Brain microvascular endothelial cell (primary cell): ENCODE results near the gene DAB1.

Experiments
- DNase-seq: peaks from one replicate; pipeline ENCODE4 v3.0.0-alpha.2; 2020
- H3K27ac ChIP-seq: fragments of 250-450 bp; sonication (Bioruptor Pico); 2 replicates; pipeline ENCODE4 v1.5.1; 2020; ENCODE audit warnings: mild to moderate bottlenecking, moderate library complexity
- H3K27me3 ChIP-seq: fragments of 250-450 bp; sonication (Bioruptor Pico); replicated peaks from 2 replicates; pipeline ENCODE4 v1.5.1; 2020; ENCODE audit warnings: mild to moderate bottlenecking
- H3K36me3 ChIP-seq: fragments of 250-450 bp; sonication (Bioruptor Pico); replicated peaks from 2 replicates; pipeline ENCODE4 v1.5.1; 2020; ENCODE audit warnings: mild to moderate bottlenecking
- H3K4me3 ChIP-seq: 2 replicates; pipeline ENCODE4 v1.5.1; 2011; ENCODE audit warnings: low read depth, mild to moderate bottlenecking, control low read depth, low read length, moderate library complexity
- CTCF ChIP-seq: IDR thresholded peaks from 2 replicates; pipeline ENCODE4 v1.5.1; 2011; ENCODE audit warnings: low read depth, mild to moderate bottlenecking, moderate library complexity, low read length, control low read depth, inconsistent platforms; ENCODE audit errors: missing control alignments
- in situ Hi-C: cut with HindIII; loops from 2 replicates; pipeline ENCODE4 v1.10.0; 2017; ENCODE audit warnings: low sequenced_read_pairs, low pct_ligation_motif_present

Gene DAB1

GRCh38 chr1:56964349-56965017, 459.4 kb downstream of the DAB1 start:
- DNase-seq = no peak
- no peak for TF ChIP-seq CTCF
- Histone ChIP-seq H3K27ac (no peak overlapping the region), H3K4me3 (no peak overlapping the region), H3K27me3 (no peaks in the 10 kb centered on the region), H3K36me3 (no peaks in the 10 kb centered on the region)
- in situ Hi-C loops = no loop called here

- Histone ChIP-seq H3K4me3 (no peak overlapping the region), H3K27me3 (no peaks in the 10 kb centered on the region), H3K36me3 (no peaks in the 10 kb centered on the region), H3K27ac (no peak overlapping the region)
- DNase-seq = no peak
- TF ChIP-seq CTCF = no peak
- in situ Hi-C loops = no loop called here
Measured at GRCh38 chr1:56963667-56964066, 460.2 kb downstream of the DAB1 start.

GRCh38 chr1:56961426-56961825, 462.4 kb downstream of the DAB1 start:
- Histone ChIP-seq H3K27ac (no peak overlapping the region), H3K36me3 (no peaks in the 10 kb centered on the region), H3K4me3 (no peak overlapping the region), H3K27me3 (no peaks in the 10 kb centered on the region)
- no peak for DNase-seq
- TF ChIP-seq CTCF = no peak
- in situ Hi-C loops = no loop called here

- Histone ChIP-seq H3K36me3 (no peaks in the 10 kb centered on the region), H3K27me3 (no peaks in the 10 kb centered on the region), H3K27ac (no peak overlapping the region), H3K4me3 (no peak overlapping the region)
- peak; percentile 42 for DNase-seq
- no peak for TF ChIP-seq CTCF
- in situ Hi-C loops = no loop called here
Measured at GRCh38 chr1:56958526-56958925, 465.3 kb downstream of the DAB1 start.

GRCh38 chr1:56957931-56958330, 465.9 kb downstream of the DAB1 start:
- in situ Hi-C loops = no loop called here

More at GRCh38 chr1:56957931-56958330, 465.9 kb downstream of the DAB1 start:
- Histone ChIP-seq H3K4me3 (no peak overlapping the region), H3K27ac (no peak overlapping the region), H3K27me3 (no peaks in the 10 kb centered on the region), H3K36me3 (no peaks in the 10 kb centered on the region)
- DNase-seq = no peak
- no peak for TF ChIP-seq CTCF
